ENCODE data around the gene MAGEC1.
"Not testable (repeated sequence)": the region's sequence is repeated elsewhere in the genome, so short reads cannot be mapped to it uniquely, and the experiment has no call there.

The MAGEC1 gene

GRCh38 chrX:141903400-141904155 lies at the start of gene MAGEC1:
MAGEC1 (plus strand) TSS chrX:141903894; CDS start chrX:141905073, 1,179 bp downstream.
- no peak for DNase-seq (ENCODE audit: extremely low spot score)
- no peak for TF ChIP-seq CTCF (IDR thresholded peaks at IDR 0.05; ENCODE audit: control extremely low read depth, extremely low read depth, low read depth, missing control alignments)
- CTCF ChIA-PET: no interaction called here
- POLR2A ChIA-PET: no interaction called here

GRCh38 chrX:141857479-141857878 lies 46.2 kb upstream of the MAGEC1 start:
- DNase-seq (ENCODE audit: extremely low spot score): no peak
- POLR2A ChIA-PET: no interaction called here
- no peak for TF ChIP-seq CTCF (IDR thresholded peaks at IDR 0.05; ENCODE audit: control extremely low read depth, extremely low read depth, low read depth, missing control alignments)

GRCh38 chrX:141879616-141880015 lies 24.1 kb upstream of the MAGEC1 start:
- ChIA-PET CTCF (no interaction called here), POLR2A (no interaction called here)
- no peak for DNase-seq (ENCODE audit: extremely low spot score)
- no peak for TF ChIP-seq CTCF (IDR thresholded peaks at IDR 0.05; ENCODE audit: control extremely low read depth, extremely low read depth, low read depth, missing control alignments)

More at GRCh38 chrX:141857479-141857878, 46.2 kb upstream of the MAGEC1 start:
- CTCF ChIA-PET: no interaction called here

GRCh38 chrX:141888811-141889210 lies 14.9 kb upstream of the MAGEC1 start:
- CTCF ChIA-PET; DNase-seq (ENCODE audit: extremely low spot score); POLR2A ChIA-PET: not testable (repeated sequence)

GRCh38 chrX:141894733-141895132 lies 9.0 kb upstream of the MAGEC1 start:
- CTCF ChIA-PET: no interaction called here
- TF ChIP-seq CTCF (IDR thresholded peaks at IDR 0.05; ENCODE audit: control extremely low read depth, extremely low read depth, low read depth, missing control alignments): no peak
- POLR2A ChIA-PET: no interaction called here
- no peak for DNase-seq (ENCODE audit: extremely low spot score)

GRCh38 chrX:141897690-141898089 lies 6.0 kb upstream of the MAGEC1 start:
- TF ChIP-seq CTCF (IDR thresholded peaks at IDR 0.05; ENCODE audit: control extremely low read depth, extremely low read depth, low read depth, missing control alignments): no peak
- ChIA-PET POLR2A (no interaction called here), CTCF (no interaction called here)
- no peak for DNase-seq (ENCODE audit: extremely low spot score)

GRCh38 chrX:141902366-141902765 lies 1.3 kb upstream of the MAGEC1 start:
- no peak for TF ChIP-seq CTCF (IDR thresholded peaks at IDR 0.05; ENCODE audit: control extremely low read depth, extremely low read depth, low read depth, missing control alignments)
- no peak for DNase-seq (ENCODE audit: extremely low spot score)
- ChIA-PET CTCF (no interaction called here), POLR2A (no interaction called here)
